B cell (primary cell): Measurements from ENCODE around the gene RHEBL1.

Experiments
- EZH2 ChIP-seq: IDR thresholded peaks from 2 replicates; pipeline ENCODE4 v1.6.1; 2012; ENCODE audit warnings: borderline replicate concordance, low read depth, mild to moderate bottlenecking, moderate library complexity, low read length; ENCODE audit not compliant: insufficient read depth, poor library complexity, severe bottlenecking
- TF ChIP-seq, protein P1 (sequence below): fragments of 200-600 bp; IDR thresholded peaks from one replicate; pipeline ENCODE4 v1.8.0; 2022; ENCODE audit warnings: antibody characterized with exemption, mild to moderate bottlenecking

DNA sequence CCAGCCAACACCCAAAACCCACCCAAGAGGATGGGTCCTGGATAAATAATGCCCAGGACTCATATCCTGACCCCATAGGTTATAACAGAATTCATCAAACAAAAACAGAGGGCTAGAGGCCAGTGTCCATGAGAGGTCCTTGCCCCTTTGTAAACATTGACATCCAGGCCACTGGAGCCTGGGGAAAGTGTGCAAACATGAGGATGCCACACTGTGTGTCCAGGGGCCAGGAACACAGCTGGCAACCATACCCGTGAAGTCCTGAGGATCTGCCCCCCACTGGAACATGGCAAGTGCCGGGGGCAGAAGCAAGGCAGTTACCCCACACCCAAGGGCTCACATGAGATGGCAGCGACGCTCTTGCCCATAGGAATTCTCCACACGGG lies 5.0 kb downstream of the RHEBL1 start:
- no peak for TF ChIP-seq EZH2
- TF ChIP-seq, protein P1, sequence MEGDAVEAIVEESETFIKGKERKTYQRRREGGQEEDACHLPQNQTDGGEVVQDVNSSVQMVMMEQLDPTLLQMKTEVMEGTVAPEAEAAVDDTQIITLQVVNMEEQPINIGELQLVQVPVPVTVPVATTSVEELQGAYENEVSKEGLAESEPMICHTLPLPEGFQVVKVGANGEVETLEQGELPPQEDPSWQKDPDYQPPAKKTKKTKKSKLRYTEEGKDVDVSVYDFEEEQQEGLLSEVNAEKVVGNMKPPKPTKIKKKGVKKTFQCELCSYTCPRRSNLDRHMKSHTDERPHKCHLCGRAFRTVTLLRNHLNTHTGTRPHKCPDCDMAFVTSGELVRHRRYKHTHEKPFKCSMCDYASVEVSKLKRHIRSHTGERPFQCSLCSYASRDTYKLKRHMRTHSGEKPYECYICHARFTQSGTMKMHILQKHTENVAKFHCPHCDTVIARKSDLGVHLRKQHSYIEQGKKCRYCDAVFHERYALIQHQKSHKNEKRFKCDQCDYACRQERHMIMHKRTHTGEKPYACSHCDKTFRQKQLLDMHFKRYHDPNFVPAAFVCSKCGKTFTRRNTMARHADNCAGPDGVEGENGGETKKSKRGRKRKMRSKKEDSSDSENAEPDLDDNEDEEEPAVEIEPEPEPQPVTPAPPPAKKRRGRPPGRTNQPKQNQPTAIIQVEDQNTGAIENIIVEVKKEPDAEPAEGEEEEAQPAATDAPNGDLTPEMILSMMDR, result no peak
